GM19463 (cell line): ENCODE data around the gene AFAP1.

Source experiments
- ATAC-seq: cut with Tn5 transposase; IDR thresholded peaks from one replicate; pipeline ENCODE4 v1.9.1; 2021; ENCODE audit warnings: mild to moderate bottlenecking, moderate library complexity; ENCODE audit not compliant: unreplicated experiment

Gene AFAP1

GRCh38 chr4:7741946-7742806 lies 197.5 kb downstream of the AFAP1 start:
- no peak for ATAC-seq

- ATAC-seq: no peak
Observed at GRCh38 chr4:7740866-7741525, 198.7 kb downstream of the AFAP1 start.

GRCh38 chr4:7739918-7740865 lies 199.5 kb downstream of the AFAP1 start:
- ATAC-seq: no peak

GRCh38 chr4:7739077-7739917 lies 200.4 kb downstream of the AFAP1 start:
- ATAC-seq: no peak

- no peak for ATAC-seq
Observed at GRCh38 chr4:7738458-7739076, 201.1 kb downstream of the AFAP1 start.

GRCh38 chr4:7737752-7738457 lies 201.8 kb downstream of the AFAP1 start:
- ATAC-seq: no peak

- no peak for ATAC-seq
Observed at GRCh38 chr4:7737268-7737645, 202.4 kb downstream of the AFAP1 start.

- ATAC-seq: no peak
Observed at GRCh38 chr4:7736436-7737267, 203.0 kb downstream of the AFAP1 start.

- ATAC-seq: no peak
Observed at GRCh38 chr4:7735961-7736360, 203.7 kb downstream of the AFAP1 start.

GRCh38 chr4:7735395-7735794 lies 204.3 kb downstream of the AFAP1 start:
- ATAC-seq: no peak

GRCh38 chr4:7734651-7735260 lies 204.9 kb downstream of the AFAP1 start:
- ATAC-seq: no peak

GRCh38 chr4:7733801-7734650 lies 205.6 kb downstream of the AFAP1 start:
- no peak for ATAC-seq

GRCh38 chr4:7733201-7733600 lies 206.5 kb downstream of the AFAP1 start:
- ATAC-seq: no peak

GRCh38 chr4:7732263-7732662 lies 207.4 kb downstream of the AFAP1 start:
- ATAC-seq: no peak

- no peak for ATAC-seq
Observed at GRCh38 chr4:7731437-7731836, 208.2 kb downstream of the AFAP1 start.

- no peak for ATAC-seq
Observed at GRCh38 chr4:7727749-7728148, 211.9 kb downstream of the AFAP1 start.
